ENCODE results near the gene CDHR2. TPM values are rescaled to one million over a fixed set of nuclear protein-coding genes. Genes with fewer than 3 reads are reported as not detected.
"Not testable (repeated sequence)": the region's sequence is repeated elsewhere in the genome, so short reads cannot be mapped to it uniquely, and the experiment has no call there.

Gene CDHR2
- total RNA-seq, 2 experiments from 2014 or later = 0.56 to 1.6 TPM

DNA sequence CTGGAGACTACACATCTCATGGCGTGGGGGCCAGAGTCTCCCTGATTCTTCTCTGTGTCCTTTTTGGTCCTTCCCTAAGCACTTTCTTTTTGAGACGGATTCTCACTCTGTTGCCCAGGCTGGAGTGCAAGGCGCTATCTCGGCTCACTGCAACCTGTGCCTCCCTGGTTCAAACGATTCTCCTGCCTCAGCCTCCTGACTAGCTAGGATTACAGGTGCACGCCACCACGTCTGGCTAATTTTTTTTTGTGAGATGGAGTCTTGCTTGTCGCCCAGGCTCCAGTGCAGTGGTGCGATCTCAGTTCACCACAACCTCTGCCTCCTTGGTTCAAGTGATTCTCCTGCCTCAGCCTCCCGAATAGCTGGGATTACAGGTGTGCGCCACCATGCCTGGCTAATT, 1.8 kb downstream of the CDHR2 start:
- not testable (repeated sequence) for H3K27ac Mint-ChIP-seq; H3K4me3 Mint-ChIP-seq; DNase-seq; ATAC-seq; H3K9me3 Mint-ChIP-seq (ENCODE audit: low read depth); H3K27me3 Mint-ChIP-seq; H3K36me3 Mint-ChIP-seq
- peaks cover 41% of the 10 kb centered on the region for H3K4me1 Mint-ChIP-seq
- CTCF ChIA-PET = interaction anchor here (1.2 kb wide), 1 partner anchor 23 kb away, joined by 3 read pairs; no protein-coding TSS in a partner anchor

DNA sequence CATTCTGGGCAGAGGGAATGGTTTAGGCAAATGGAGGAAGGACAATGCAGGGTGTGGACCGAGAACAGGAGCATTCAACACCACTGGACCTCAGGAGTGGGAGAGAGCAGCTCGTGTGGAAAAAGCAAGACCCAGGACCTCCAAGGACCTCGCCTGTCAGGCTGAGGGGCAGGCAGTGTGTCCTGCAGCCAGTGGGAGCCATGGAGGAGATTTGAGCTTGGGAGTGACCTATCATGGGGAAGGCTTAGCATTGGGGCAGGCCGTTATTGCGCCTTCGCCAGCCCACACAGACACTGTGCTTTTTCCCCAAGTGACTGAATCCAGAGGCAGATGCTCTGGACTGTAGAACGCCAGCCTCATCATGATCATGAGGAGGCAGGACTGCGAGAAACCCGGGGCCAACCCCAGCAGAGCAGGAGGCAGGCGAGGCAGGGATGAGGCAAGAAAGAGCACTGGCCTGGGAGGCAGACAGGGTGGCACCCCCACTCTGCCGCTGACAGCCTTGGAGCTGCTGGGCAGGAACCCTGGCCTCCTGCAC, 3.3 kb downstream of the CDHR2 start:
- CTCF ChIA-PET = no interaction called here
- H3K36me3 Mint-ChIP-seq = no peaks in the 10 kb centered on the region
- no peak for ATAC-seq
- no peaks in the 10 kb centered on the region for H3K9me3 Mint-ChIP-seq (ENCODE audit: low read depth)
- no peak overlapping the region for H3K27ac Mint-ChIP-seq
- no peaks in the 10 kb centered on the region for H3K27me3 Mint-ChIP-seq
- no peak overlapping the region for H3K4me3 Mint-ChIP-seq
- DNase-seq = no peak
- peaks cover 45% of the 10 kb centered on the region for H3K4me1 Mint-ChIP-seq

DNA sequence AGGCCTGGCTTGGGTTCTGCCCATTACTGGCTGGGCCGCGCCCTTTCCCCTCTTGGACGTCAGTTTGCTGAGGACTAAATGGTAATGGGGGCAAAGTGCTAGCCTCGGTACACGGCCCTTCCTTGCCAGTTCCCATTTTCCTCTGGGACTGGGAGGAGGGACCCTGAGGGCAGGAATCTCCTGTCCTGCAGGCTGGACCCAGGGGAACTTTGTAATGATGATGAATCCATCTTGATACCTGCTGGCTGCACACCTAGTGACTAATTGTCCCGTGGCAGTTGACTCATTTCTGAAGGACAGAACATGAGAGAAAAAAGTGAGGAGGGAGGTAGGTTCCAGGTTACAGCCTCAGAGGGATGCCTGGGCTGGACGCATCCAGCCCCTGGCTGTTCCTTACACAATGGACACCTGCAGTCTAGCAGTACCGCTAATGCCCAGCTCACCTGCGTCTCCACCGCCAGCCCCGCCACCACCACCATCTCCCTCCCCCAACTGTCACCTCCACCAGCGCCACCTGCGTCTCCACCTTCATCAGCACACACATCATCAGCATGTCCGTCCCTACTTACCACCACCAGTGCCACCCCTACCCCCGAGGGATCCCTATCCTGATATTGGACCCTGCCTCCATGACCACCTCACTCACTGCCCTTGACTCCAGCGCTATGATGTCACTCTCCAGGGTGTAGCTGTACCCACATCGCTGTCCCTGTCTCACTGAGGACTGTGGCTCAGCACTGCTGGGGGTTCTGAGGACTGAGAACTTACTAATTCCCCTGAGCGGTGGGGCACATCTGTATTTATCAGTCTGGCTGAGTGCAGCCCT, 4.3 kb downstream of the CDHR2 start:
- no peak overlapping the region for H3K4me3 Mint-ChIP-seq
- DNase-seq (no peak), ATAC-seq (peak; percentile 30)

DNA sequence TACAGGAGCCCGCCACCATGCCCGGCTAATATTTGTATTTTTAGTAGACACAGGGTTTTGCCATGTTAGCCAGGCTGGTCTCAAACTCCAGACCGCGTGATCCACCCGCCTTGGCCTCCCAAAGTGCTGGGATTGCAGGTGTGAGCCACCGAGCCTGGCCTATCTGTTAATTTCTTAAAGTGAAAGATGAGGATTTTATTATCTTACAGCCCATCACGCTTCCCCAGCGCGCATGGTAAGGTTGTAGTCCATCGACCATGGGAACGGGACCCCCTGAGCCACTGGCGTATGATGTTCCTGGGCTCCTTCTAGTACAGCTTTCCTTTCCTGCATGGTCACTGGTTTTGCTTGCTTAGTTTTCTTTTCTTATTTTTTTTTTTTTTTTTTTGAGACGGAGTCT, 8.7 kb downstream of the CDHR2 start:
- Mint-ChIP-seq H3K9me3 (ENCODE audit: low read depth) (no peaks in the 10 kb centered on the region), H3K4me3 (no peak overlapping the region), H3K36me3 (no peaks in the 10 kb centered on the region), H3K27ac (no peak overlapping the region), H3K4me1 (peaks cover 50% of the 10 kb centered on the region), H3K27me3 (peaks cover 4% of the 10 kb centered on the region)
- no peak for ATAC-seq
- CTCF ChIA-PET = interaction anchor here (0.7 to 2.6 kb wide), 4 partner anchors 8 to 169 kb away, joined by 4 to 11 read pairs (median 5); partner anchors contain the start of gene CDHR2
- DNase-seq = no peak

More for the DNA sequence above, 4.3 kb downstream of the CDHR2 start:
- Mint-ChIP-seq H3K27me3 (no peaks in the 10 kb centered on the region), H3K4me1 (peaks cover 41% of the 10 kb centered on the region), H3K36me3 (no peaks in the 10 kb centered on the region), H3K27ac (no peak overlapping the region), H3K9me3 (ENCODE audit: low read depth) (no peaks in the 10 kb centered on the region)
- CTCF ChIA-PET = interaction anchor here (1.0 to 1.6 kb wide), 3 partner anchors 10 to 137 kb away, joined by 3 to 5 read pairs (median 3); partner anchors contain the start of gene CLTB

DNA sequence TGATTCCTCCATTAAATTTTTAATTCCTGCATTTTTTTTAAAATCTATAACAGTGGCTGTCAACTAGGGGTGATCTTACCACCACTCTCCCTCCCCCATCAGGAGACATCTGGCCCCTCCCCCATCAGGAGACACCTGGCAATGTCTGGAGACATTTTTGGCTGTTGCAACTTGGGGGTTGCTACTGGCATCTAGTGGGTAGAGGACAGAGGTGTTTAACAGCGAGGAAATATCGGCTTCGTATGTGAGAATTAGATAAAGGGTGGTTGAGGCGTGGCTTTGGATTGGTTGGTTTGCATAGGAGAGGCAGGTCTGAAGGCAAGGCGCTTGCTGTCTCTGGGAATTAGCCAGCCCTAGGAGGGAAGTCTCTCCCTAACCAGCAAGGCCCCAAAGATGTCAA, 10.5 kb downstream of the CDHR2 start:
- Mint-ChIP-seq H3K27ac (no peak overlapping the region), H3K27me3 (peaks cover 4% of the 10 kb centered on the region), H3K9me3 (ENCODE audit: low read depth) (no peaks in the 10 kb centered on the region), H3K36me3 (no peaks in the 10 kb centered on the region), H3K4me1 (peaks cover 37% of the 10 kb centered on the region), H3K4me3 (no peak overlapping the region)
- CTCF ChIA-PET = interaction anchor here (0.9 kb wide), 1 partner anchor 144 kb away, joined by 3 read pairs; no protein-coding TSS in a partner anchor
- no peak for DNase-seq
- ATAC-seq = no peak

DNA sequence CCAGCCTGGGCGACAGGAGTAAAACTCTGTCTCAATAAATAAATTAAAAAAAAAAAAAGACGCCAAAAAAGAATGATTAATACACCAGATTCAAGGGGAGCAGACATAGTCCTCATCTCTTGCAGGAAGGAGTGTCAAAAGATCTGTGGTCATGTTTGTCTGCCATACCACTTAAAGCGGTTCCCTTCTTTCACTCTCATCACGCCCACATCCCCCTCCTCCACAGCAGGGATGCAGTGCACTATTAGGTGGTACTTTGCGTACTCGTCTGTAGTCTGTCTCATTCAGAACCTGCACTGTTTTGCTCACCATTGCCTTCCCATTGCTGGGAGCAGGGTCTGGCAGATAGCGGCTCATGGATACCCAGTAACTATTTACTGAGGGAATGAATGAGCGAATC, 11.2 kb downstream of the CDHR2 start:
- ATAC-seq (peak; percentile 58), DNase-seq (no peak)
- CTCF ChIA-PET = interaction anchor here (1.6 kb wide), 1 partner anchor 13 kb away, joined by 3 read pairs; no protein-coding TSS in a partner anchor
- Mint-ChIP-seq H3K27ac (no peak overlapping the region), H3K36me3 (no peaks in the 10 kb centered on the region), H3K4me1 (peaks cover 30% of the 10 kb centered on the region), H3K4me3 (no peak overlapping the region), H3K9me3 (ENCODE audit: low read depth) (no peaks in the 10 kb centered on the region), H3K27me3 (peaks cover 4% of the 10 kb centered on the region)

DNA sequence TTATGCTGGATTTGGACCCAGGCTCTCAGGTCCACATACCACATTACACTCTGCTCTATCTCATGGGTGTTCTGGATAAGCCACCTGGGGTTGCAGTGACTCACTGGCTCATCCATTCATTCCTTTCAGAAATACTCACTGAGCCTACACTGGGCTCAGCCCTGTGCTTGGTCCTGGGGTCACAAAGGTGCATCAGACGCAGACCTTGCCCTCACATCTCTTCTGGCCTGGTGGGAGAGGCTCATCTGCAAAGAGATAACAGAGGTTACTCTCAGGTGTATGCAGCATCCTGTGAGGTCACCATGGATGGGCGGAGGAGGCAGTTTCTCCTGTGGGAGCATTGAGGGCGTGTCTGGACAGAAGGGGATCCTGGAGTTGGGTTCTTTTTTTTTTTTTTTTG, 12.1 kb downstream of the CDHR2 start:
- ATAC-seq = no peak
- H3K36me3 Mint-ChIP-seq = no peaks in the 10 kb centered on the region
- no peak overlapping the region for H3K27ac Mint-ChIP-seq
- H3K27me3 Mint-ChIP-seq = peaks cover 4% of the 10 kb centered on the region
- no peak overlapping the region for H3K4me3 Mint-ChIP-seq
- no peaks in the 10 kb centered on the region for H3K9me3 Mint-ChIP-seq (ENCODE audit: low read depth)
- peaks cover 22% of the 10 kb centered on the region for H3K4me1 Mint-ChIP-seq
- no peak for DNase-seq
- CTCF ChIA-PET = interaction anchor here (1.6 kb wide), 1 partner anchor 12 kb away, joined by 3 read pairs; no protein-coding TSS in a partner anchor

DNA sequence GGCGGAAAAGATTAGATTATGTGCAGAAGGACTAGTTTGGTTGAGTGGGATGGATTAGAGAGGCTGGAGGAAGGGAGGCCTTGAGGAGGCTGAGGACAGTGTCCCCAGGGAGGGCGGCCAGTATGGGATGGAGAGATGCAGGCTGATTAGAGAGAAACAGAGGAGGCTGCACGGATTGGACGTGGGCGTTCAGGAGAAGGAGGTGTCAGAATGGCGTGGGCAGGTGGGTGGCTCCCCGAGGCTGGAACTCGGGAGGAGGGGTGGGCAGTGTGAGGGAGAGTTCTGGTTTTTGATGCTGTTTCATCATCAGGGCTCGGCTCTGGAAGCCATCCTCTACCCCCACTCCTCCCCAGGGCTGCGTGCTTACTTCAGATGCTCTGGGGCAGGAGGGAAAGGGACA, 13.0 kb downstream of the CDHR2 start:
- no peak overlapping the region for H3K4me3 Mint-ChIP-seq
- DNase-seq = no peak
- ATAC-seq = no peak
- H3K36me3 Mint-ChIP-seq = no peaks in the 10 kb centered on the region
- H3K27me3 Mint-ChIP-seq = peaks cover 4% of the 10 kb centered on the region
- H3K4me1 Mint-ChIP-seq = peaks cover 20% of the 10 kb centered on the region
- CTCF ChIA-PET = interaction anchor here (1.6 kb wide), 1 partner anchor 11 kb away, joined by 3 read pairs; no protein-coding TSS in a partner anchor
- H3K9me3 Mint-ChIP-seq (ENCODE audit: low read depth) = no peaks in the 10 kb centered on the region
- H3K27ac Mint-ChIP-seq = no peak overlapping the region

DNA sequence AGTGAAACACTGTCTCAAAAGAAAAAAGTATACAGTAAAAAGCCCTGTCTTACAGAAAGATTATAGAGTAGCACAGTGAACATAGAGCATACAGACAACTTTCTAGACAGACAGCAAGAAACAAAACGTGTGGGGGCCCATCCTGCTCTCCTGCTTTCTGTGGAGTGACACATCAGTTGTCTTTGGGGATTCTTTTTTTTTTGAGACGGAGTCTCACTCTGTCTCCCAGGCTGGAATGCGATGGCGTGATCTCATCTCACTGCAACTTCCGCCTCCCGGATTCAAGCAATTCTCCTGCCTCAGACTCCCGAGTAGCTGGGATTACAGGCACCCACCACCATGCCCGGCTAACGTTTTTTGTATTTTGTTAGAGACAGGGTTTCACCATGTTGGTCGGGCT, 14.9 kb downstream of the CDHR2 start:
- no peak for ATAC-seq
- H3K27me3 Mint-ChIP-seq = peaks cover 4% of the 10 kb centered on the region
- no peak overlapping the region for H3K27ac Mint-ChIP-seq
- H3K4me3 Mint-ChIP-seq = no peak overlapping the region
- peaks cover 20% of the 10 kb centered on the region for H3K4me1 Mint-ChIP-seq
- DNase-seq = no peak
- no peaks in the 10 kb centered on the region for H3K36me3 Mint-ChIP-seq
- CTCF ChIA-PET = interaction anchor here (1.0 to 1.9 kb wide), 3 partner anchors 10 to 147 kb away, joined by 3 to 7 read pairs (median 5); no protein-coding TSS in a partner anchor
- no peaks in the 10 kb centered on the region for H3K9me3 Mint-ChIP-seq (ENCODE audit: low read depth)

DNA sequence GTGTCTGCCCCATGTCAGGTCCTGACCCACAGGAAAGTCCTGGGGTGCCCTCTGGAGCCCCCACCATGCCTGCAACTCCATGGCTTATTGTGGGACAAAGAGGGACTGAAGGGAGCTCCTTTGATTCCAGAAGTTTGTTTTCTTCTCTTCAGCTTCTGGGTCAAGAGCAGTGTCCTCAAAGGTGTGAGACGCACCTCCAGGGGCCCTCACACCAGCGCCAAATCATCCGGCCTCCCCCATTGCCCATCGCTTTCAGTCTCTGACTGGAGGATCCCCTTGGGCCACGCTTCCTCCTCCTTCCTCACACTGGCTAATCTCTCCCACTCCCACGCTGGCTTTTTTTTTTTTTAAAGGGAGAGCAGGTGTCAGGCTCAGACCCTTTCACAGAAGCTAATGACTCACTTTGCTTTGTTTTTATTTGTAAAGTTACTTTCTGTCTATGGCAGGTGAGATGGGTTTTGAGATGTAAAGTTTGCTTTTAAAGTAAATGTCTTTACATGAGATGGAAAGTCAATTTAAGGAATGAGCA, 16.7 kb downstream of the CDHR2 start:
- Mint-ChIP-seq H3K36me3 (no peaks in the 10 kb centered on the region), H3K27me3 (peaks cover 5% of the 10 kb centered on the region), H3K4me1 (peaks cover 10% of the 10 kb centered on the region), H3K9me3 (ENCODE audit: low read depth) (no peaks in the 10 kb centered on the region), H3K27ac (no peak overlapping the region), H3K4me3 (no peak overlapping the region)
- ATAC-seq (no peak), DNase-seq (no peak)
- CTCF ChIA-PET = interaction anchor here (1.2 to 1.5 kb wide), 2 partner anchors 8 to 149 kb away, joined by 3 to 4 read pairs; partner anchors contain the start of gene CLTB

DNA sequence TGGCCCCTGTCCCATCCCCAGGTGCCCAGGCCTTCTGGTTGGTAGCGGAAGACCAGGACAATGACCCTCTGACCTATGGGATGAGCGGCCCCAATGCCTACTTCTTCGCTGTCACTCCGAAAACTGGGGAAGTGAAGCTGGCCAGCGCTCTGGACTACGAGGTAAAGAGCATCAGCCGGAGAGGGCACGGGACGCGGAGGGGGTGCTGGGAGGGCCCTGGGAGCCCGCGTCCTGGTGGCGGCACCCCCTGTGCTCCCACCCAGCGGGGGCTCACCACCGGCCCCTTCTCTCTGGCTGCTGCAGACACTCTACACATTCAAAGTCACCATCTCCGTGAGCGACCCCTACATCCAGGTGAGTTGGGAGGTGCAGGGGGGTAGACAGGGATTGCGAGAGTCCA, 19.5 kb downstream of the CDHR2 start:
- DNase-seq = no peak
- Mint-ChIP-seq H3K27me3 (peaks cover 10% of the 10 kb centered on the region), H3K36me3 (no peaks in the 10 kb centered on the region), H3K9me3 (ENCODE audit: low read depth) (no peaks in the 10 kb centered on the region), H3K4me1 (no peaks in the 10 kb centered on the region), H3K4me3 (no peak overlapping the region), H3K27ac (no peak overlapping the region)
- no peak for ATAC-seq
- CTCF ChIA-PET = no interaction called here

DNA sequence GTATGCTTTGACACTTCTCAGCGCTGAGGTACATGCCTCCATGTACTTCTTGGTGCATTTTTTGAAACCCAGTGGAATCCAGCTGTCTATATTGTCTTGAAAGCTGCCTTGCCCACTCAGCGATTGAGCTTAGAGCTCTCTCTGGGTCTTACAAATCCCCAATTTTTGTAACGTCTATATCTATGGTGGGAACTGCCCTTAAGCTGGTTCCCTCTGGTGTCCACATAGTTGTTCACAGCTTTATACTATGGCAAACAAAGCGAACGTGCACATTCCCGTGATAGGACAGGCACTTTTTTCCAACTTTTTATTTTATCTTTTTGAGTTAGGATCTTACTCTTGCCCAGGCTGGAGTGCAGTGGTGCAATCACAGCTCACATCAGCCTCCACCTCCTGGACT, 20.9 kb downstream of the CDHR2 start:
- ATAC-seq (no peak), DNase-seq (no peak)
- Mint-ChIP-seq H3K27ac (no peak overlapping the region), H3K27me3 (peaks cover 10% of the 10 kb centered on the region), H3K9me3 (ENCODE audit: low read depth) (no peaks in the 10 kb centered on the region), H3K36me3 (no peaks in the 10 kb centered on the region), H3K4me1 (peaks cover 5% of the 10 kb centered on the region), H3K4me3 (no peak overlapping the region)
- CTCF ChIA-PET = interaction anchor here (0.8 to 1.5 kb wide), 6 partner anchors 9 to 181 kb away, joined by 3 to 10 read pairs (median 4); partner anchors contain the start of genes CLTB, HIGD2A and NOP16

DNA sequence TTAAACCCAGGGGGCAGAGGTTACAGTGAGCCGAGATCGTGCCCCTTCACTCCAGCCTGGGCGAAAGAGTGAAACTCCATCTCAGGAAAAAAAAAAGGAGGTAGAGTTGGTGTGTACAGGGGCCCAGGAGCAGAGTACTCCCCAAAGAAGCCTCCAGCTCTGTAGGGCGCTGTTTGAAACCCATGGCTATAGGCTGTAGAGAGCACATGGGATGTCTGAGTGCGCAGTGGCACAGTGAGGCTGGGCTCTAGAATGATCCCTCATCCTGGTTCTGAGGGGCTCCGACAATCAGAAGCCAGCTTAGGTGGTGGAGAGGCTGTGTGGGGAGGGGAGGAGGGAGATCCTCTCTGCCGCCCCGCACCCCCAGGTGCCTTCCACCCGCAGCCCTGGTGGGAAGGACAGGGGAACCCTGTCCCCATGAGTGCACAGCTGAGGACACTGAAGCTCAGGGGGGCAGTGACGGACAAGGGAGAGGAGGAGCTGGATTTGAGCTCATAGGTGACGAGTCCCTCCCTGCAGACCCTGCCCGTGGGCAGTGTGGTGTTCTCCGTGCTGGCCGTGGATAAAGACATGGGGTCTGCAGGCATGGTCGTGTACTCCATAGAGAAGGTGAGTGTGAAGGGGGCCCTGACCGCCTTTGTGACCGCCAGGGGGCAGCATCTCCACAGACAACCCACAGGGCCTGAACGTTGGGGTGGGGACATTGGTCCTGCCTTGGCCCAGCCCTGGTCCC, 24.6 kb downstream of the CDHR2 start:
- H3K4me1 Mint-ChIP-seq = peaks cover 7% of the 10 kb centered on the region
- no peaks in the 10 kb centered on the region for H3K36me3 Mint-ChIP-seq
- no peak overlapping the region for H3K27ac Mint-ChIP-seq

More for the DNA sequence above, 24.6 kb downstream of the CDHR2 start:
- Mint-ChIP-seq H3K9me3 (ENCODE audit: low read depth) (no peaks in the 10 kb centered on the region), H3K4me3 (no peak overlapping the region), H3K27me3 (peaks cover 10% of the 10 kb centered on the region)
- ATAC-seq = peak; percentile 89
- DNase-seq = peak; percentile 79
- CTCF ChIA-PET = interaction anchor here (0.6 to 2.3 kb wide), 22 partner anchors 8 to 157 kb away, joined by 3 to 11 read pairs (median 4); partner anchors contain the start of genes CLTB, EIF4E1B and SNCB
